ENCODE measurements around the gene CPN2.

Gene CPN2

DNA sequence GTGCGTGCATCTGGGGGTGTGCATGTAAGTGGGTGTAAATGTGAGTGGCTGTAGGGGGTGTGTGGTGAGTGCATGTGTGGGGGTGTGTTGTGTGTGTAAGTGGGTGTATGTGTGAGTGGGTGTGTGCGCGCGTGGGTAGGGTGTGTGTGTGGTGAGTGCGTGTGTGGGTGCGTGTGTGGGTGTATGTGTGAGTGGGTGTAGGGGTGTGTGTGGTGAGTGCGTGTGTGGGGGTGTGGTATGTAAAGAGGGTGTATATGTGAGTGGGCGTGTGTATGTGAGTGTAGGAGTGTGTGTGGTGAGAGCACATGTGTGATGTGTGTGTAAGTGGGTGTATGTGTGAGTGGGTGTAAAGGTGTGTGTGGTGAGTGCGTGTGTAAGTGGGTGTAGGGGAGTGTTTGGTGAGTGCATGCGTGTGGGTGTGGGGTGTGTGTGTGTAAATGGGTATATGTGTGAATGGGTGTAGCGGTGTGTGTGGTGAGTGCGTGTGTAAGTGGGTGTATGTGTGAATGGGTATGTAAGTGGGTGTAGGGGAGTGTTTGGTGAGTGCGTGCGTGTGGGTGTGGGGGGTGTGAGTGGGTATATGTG, 916 bp upstream of the CPN2 start:
- FAIRE-seq: no peak

- FAIRE-seq: no peak
Measured at GRCh38 chr3:194350726-194351071, 429 bp downstream of the CPN2 start.

DNA sequence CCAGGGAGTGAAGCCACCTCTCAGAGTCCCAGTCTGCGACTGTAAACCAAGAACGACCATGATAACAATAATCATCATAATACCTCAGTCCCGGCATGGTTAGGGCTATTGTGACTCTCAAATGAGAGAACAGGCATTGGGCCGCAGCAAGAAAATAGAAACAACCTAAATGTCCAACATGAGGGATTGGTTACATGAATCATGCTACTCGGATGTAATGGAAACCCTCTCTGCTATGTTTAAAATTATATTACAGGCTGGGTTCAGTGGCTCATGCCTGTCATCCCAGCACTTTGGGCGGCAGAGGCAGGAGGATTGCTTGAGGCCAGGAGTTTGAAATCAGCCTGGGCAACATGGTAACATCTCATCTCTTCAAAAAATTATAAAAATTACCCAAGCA, 2.8 kb downstream of the CPN2 start:
- no peak for FAIRE-seq

- no peak for FAIRE-seq
Measured at GRCh38 chr3:194346621-194347020, 4.5 kb downstream of the CPN2 start.

- FAIRE-seq: no peak
Measured at GRCh38 chr3:194346035-194346434, 5.1 kb downstream of the CPN2 start.

- no peak for FAIRE-seq
Measured at GRCh38 chr3:194344012-194344411, 7.1 kb downstream of the CPN2 start.

DNA sequence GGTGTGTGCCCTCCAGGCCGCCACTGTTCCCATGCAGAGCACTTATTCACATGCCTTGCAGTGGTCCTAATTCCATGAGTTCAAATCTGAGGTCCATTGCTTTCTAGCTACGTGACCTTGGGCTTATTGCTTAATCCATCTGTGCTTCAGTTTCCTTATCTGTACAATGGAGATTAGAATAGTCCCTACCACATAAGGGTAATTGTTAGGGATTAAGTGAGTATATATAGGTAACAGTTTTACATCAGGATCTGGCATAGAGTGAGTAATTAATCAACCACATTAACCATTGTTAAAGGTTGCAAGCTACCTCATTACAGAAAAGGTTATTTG, 7.6 kb downstream of the CPN2 start:
- FAIRE-seq: no peak

DNA sequence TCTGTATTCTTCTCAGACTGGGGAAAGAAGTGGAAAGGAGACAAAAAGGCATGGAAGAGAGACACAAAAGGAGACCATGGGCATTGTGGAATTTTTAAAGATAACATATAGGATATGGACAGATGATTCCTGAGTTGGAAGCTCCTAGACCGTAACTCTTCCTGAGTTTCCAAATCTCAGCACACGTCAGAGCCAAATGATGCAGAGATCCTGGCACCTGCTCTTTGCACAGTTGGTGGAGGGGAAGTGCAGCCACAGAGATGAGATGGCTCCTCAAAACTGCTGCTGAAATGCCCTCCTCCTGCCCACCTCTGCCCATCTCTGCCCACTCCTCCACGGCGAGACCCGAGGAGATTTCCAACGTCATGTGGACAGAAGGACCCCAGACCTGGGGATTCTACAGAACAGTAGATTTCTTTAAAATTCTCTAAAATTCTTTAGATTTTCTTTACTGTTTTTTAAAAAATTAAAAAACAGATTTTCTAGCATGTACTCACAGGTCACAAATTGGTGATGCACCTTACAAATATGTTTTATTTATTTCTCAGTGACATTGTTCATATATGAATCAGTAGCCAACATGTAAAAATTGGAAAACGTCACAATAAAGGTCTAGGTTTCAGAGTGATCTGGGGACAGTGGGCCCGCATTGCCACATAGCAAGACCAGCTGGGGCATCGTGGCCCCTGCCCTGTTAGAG, 8.1 kb downstream of the CPN2 start:
- no peak for FAIRE-seq

DNA sequence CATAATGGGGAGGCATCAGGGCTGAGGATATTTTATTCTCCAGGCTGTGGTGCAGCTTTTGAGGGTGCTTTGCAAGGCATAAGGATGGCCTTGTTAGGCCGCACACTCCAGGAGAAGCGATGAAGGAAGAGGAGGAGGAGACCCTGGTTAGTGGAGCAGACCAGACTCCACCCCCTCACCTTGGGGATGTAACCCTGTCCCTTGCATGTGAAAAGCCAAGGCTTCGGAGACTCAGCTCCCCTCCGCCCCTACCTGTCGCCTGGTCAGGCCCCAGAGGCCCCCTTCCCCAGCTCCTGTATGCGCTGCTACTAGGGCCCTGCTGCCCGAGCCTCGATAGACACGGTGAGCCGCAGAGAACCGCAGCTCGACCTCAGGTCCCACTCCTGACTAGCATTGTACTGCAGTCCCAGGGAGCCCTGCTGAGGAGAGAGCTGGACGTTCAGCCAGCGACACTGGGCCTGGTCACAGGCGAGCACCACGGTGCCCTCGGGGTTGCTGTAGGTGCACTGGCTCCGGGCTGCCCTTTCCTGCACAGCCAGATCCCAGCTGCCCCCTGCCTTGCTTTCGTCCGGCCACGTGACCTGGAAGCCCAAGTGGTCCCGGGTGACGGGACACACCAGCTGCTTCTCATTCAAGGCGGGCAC, 10.2 kb downstream of the CPN2 start:
- no peak for FAIRE-seq

DNA sequence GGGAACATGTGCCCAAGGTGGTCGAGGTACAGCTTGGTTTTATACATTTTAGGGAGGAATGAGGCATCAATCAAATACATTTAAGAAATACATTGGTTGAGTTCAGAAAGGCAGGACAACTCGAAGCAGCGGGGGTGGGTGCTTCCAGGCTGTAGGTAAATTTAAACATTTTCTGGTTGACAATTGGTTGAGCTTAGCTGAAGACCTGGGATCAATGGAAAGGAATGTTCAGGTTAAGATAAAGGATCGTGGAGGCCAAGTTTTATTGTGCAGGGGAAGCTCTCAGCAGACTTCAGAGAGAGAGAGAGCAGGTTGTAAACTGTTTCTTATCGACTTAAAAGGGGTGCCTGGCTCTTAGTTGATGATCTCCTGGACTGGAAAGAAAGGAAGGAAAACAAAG, 11.3 kb downstream of the CPN2 start:
- FAIRE-seq: no peak

GRCh38 chr3:194339356-194339755, 11.8 kb downstream of the CPN2 start:
- no peak for FAIRE-seq

DNA sequence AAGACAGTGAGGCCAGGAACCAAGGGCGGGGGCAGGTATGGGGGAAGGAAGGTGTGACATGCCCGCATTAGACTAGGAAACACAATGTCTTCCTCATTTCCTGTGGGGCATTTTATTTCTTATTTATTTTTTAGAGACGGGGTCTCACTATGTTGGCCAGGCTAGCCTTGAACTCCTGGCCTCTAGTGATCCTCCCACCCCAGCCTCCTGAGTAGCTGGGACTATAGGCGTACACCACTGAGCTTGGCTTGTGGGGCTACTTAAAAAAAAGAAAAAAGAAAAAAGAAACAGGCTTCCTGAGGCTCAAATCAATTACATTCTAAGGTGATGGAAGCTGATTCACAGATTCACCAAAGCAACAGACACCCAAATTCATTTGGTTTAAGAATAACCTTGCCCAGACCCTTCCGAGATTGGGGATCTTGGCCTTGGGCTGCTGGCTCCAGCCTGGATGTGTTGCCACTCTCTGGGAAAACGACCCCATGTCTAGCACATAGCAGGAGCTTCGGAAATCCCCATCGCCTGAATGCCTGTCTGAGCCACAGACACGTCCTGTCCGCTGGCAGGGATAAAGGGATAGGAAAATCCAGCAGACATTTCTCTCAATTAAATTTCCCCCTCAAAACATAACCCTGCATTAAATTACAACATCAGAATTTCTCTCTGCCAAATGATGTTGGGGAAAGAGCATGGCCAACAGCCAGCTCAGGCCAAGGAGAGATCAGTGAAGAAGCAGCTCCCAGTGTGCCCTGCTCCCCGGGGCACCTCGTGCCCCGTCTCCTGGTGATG, 13.0 kb downstream of the CPN2 start:
- no peak for FAIRE-seq

- FAIRE-seq: no peak
Measured at GRCh38 chr3:194336601-194337355, 14.3 kb downstream of the CPN2 start.

GRCh38 chr3:194333981-194334320, 17.2 kb downstream of the CPN2 start:
- no peak for FAIRE-seq

GRCh38 chr3:194333212-194333980, 17.7 kb downstream of the CPN2 start:
- FAIRE-seq: no peak

DNA sequence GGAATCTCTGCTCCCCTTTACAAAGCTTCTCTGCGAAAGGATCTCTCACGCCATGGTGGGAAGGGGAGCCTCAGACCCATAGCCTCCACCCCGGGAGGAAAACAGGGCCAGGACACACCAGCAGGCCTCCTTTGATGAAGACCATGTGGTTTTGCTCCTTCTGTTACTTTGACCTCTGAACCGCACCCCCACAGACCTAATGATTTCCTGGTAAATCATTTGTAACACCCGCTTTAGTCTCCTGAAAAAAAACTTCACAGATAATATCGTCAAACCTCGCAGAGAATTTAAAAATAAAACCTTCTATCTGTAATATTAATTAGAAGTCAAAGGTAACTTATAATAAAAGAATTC, 18.3 kb downstream of the CPN2 start:
- FAIRE-seq: no peak

GRCh38 chr3:194330579-194330978, 20.5 kb downstream of the CPN2 start:
- no peak for FAIRE-seq

- FAIRE-seq: no peak
Measured at GRCh38 chr3:194330160-194330559, 21.0 kb downstream of the CPN2 start.

DNA sequence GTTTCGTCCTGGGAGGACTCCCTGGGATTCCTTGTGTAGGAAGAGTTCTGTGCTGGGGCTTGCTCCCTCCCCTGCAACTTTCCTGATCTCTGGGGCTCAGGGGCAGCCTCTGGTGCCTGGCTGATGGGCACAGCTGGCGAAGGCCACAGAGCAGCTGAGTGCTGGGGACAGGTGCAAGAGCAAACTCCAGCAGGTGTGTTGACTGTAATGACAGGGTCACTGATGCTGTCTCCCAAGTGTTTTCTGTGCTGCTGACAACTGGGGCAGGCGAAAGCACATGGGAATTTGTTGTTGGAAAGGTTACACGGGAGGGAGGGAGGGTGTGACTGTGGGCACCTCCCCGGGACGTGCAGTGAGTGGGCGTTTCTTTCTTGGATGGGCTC, 21.6 kb downstream of the CPN2 start:
- FAIRE-seq: no peak

DNA sequence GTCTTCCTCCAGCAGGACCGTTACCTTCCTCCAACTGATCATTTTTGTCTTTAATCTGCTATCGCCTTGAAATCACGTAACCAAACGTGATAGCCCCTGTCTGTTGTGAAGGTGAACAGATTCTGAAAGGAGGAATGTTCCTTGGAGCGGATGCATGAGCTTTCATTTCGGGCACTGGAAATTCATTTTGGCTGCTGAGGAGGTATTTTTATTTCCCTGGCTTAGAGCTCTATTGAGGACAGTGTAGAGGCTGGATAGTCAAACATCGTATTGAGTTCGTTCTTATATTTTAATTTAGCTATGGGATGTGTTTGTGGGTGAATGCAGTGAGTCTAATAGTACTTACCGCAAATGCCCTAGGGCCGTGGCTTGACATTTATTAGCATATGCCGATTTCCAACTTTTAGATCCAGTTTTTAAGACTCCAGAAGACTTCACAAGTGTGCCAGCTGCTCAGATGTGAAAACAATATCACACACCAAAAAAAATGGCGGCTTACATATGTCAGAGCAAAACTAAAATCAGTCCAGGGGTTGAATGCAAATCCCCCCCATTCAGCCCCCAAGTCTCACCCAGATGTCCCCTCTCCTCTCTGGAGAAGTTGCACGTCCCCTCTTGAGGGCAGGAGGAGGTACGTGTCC, 22.1 kb downstream of the CPN2 start:
- no peak for FAIRE-seq

DNA sequence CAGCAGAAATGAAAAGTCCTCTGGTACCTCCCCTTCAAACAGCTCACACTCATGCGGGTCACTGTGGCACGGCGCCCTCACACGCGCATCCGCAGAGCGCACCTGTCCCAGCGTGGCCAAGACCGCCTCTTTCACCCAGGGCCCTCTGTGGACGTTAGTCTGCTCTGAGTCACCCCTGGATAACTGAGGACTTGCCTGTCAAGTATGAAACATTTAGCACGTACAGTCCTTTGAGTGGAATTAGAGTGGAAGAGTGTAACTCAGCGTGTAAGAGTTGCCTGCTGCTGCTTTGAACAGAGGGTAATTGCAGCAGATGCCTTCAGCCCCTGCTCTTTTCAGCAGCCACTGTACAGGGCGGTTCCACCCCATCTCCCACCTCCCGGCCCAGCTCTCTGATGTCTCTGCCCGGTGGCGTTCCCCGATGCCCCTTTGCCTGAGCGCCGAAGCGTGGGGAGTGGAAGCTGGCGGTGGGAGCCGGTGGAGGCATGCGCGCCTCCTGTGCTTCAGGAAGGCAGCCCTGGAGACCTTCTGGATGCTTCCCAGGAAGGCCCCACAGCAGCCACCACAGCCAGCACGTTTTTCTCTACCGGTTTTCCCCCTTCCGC, 23.0 kb downstream of the CPN2 start:
- no peak for FAIRE-seq
